ENCODE results near the gene STPG2. TPM values are rescaled to one million over a fixed set of nuclear protein-coding genes. Genes with fewer than 3 reads are reported as not detected.

The STPG2 gene
- total RNA-seq, 1 experiment from 2014 or later, result 0.20 TPM

DNA sequence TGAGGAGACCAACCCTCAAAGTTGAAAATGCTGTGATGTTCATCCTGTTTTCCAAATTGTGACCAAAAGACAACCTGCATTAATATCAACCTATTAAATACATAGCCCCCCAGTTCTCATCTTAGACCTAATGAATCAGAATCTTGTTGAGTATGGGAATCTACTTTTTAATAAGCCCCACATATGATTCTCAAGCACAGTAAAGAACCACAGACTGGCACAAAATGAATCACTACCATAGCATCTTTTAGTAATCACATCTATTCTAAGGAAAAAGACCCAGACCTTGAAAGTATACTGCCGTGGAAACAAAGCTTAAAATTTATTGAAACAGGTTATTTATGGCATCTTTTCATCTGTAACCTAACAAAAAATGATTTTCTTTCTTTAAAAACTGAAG is 152.9 kb downstream of the STPG2 start:
- Histone ChIP-seq H3K18ac (ENCODE audit: insufficient read length, low read depth, low read length) (no peak overlapping the region), H2BK15ac (ENCODE audit: low read depth, low read length) (no peak overlapping the region), H3K23ac (ENCODE audit: insufficient read length, low read depth, low read length) (no peak overlapping the region), H2BK20ac (ENCODE audit: low read depth, low read length, poor library complexity, severe bottlenecking) (no peak overlapping the region), H3K9me3 (ENCODE audit: control insufficient read depth, low read depth, low read length) (no peaks in the 10 kb centered on the region), H2AFZ (ENCODE audit: low read length) (no peak overlapping the region), H4K91ac (ENCODE audit: insufficient read length, low read depth, low read length) (no peak overlapping the region), H2BK12ac (ENCODE audit: insufficient read length, low read depth, low read length) (no peak overlapping the region), H3K27me3 (ENCODE audit: insufficient read depth, low read length) (no peaks in the 10 kb centered on the region), H3T11ph (ENCODE audit: low read length) (no peak overlapping the region), H3K4me1 (ENCODE audit: insufficient read depth, low read length) (no peaks in the 10 kb centered on the region), H4K8ac (replicated peaks; ENCODE audit: insufficient read length, low read depth, low read length) (no peak overlapping the region), H2BK120ac (ENCODE audit: low read depth, low read length, poor library complexity, severe bottlenecking) (no peak overlapping the region), H3K79me2 (ENCODE audit: insufficient read depth, low read length) (no peaks in the 10 kb centered on the region), H2AK5ac (ENCODE audit: insufficient read length, low read length) (no peak overlapping the region), H3K27ac (ENCODE audit: insufficient read length, low read depth, low read length) (no peak overlapping the region), H3K4me2 (ENCODE audit: insufficient read depth, insufficient read length, low read length) (no peak overlapping the region), H4K5ac (ENCODE audit: insufficient read length, low read depth, low read length) (no peak overlapping the region), H3K4ac (ENCODE audit: low read depth, low read length) (no peak overlapping the region), H3K79me1 (ENCODE audit: insufficient read depth, low read depth, low read length, poor library complexity, severe bottlenecking) (no peaks in the 10 kb centered on the region), H2BK5ac (ENCODE audit: insufficient read length, low read length) (no peak overlapping the region), H3K14ac (ENCODE audit: insufficient read depth, low read length) (no peak overlapping the region), H3K56ac (ENCODE audit: insufficient read length, low read depth, low read length) (no peak overlapping the region), H4K20me1 (ENCODE audit: control insufficient read depth, insufficient read depth, insufficient read length) (no peaks in the 10 kb centered on the region), H3K23me2 (ENCODE audit: insufficient read length, low read depth, low read length, poor library complexity, severe bottlenecking) (no peaks in the 10 kb centered on the region), H3K9ac (ENCODE audit: extremely low read depth, insufficient read length, low read length) (no peak overlapping the region)
- Mint-ChIP-seq H3K4me1 (no peaks in the 10 kb centered on the region), H3K27ac (no peak overlapping the region), H3K36me3 (ENCODE audit: insufficient read depth in 1 of 3, low read depth in 3 of 3) (peaks cover 3 to 16% (median 6%) of the 10 kb centered on the region in 3 experiments; a peak in 3 of 7 replicates), H3K9me3 (peaks cover 13 to 15% of the 10 kb centered on the region in 2 experiments; a peak in 4 of 5 replicates), H3K27me3 (ENCODE audit: low read depth) (no peaks in the 10 kb centered on the region), H3K4me3 (no peak overlapping the region)
- TF ChIP-seq, protein P1, sequence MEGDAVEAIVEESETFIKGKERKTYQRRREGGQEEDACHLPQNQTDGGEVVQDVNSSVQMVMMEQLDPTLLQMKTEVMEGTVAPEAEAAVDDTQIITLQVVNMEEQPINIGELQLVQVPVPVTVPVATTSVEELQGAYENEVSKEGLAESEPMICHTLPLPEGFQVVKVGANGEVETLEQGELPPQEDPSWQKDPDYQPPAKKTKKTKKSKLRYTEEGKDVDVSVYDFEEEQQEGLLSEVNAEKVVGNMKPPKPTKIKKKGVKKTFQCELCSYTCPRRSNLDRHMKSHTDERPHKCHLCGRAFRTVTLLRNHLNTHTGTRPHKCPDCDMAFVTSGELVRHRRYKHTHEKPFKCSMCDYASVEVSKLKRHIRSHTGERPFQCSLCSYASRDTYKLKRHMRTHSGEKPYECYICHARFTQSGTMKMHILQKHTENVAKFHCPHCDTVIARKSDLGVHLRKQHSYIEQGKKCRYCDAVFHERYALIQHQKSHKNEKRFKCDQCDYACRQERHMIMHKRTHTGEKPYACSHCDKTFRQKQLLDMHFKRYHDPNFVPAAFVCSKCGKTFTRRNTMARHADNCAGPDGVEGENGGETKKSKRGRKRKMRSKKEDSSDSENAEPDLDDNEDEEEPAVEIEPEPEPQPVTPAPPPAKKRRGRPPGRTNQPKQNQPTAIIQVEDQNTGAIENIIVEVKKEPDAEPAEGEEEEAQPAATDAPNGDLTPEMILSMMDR (conservative IDR thresholded peaks at IDR 0.05), result no peak
- no CpG with 5 or more reads among the region's 1 CpG for WGBS (ENCODE audit: extremely low coverage, insufficient read length, low lambda C conversion rate)
- DNase-seq, result no peak

Data from H9 (cell line).